GM19324 (cell line): Measurements from ENCODE around the gene SLC39A1.
"Not testable (repeated sequence)": the region's sequence is repeated elsewhere in the genome, so short reads cannot be mapped to it uniquely, and the experiment has no call there.

Source experiments
- ATAC-seq: cut with Tn5 transposase; IDR thresholded peaks from one replicate; pipeline ENCODE4 v1.9.1; 2021; ENCODE audit warnings: mild to moderate bottlenecking, moderate library complexity; ENCODE audit not compliant: unreplicated experiment, low FRiP score

The SLC39A1 gene

GRCh38 chr1:153963030-153963849, at the start of gene SLC39A1:
TSS of gene SLC39A1 (minus strand) at chr1:153963537. CDS start at chr1:153962715, 822 bp downstream.
- ATAC-seq = peak; percentile 57

- ATAC-seq = not testable (repeated sequence)
Measured at GRCh38 chr1:154012543-154012942, 49.2 kb upstream of the SLC39A1 start.

- ATAC-seq = no peak
Measured at GRCh38 chr1:154012129-154012528, 48.8 kb upstream of the SLC39A1 start.

- no peak for ATAC-seq
Measured at GRCh38 chr1:154006136-154006535, 42.8 kb upstream of the SLC39A1 start.

GRCh38 chr1:154000420-154000819, 37.1 kb upstream of the SLC39A1 start:
- no peak for ATAC-seq

GRCh38 chr1:153996882-153997281, 33.5 kb upstream of the SLC39A1 start:
- ATAC-seq = not testable (repeated sequence)

- no peak for ATAC-seq
Measured at GRCh38 chr1:153995640-153996039, 32.3 kb upstream of the SLC39A1 start.

GRCh38 chr1:153995202-153995601, 31.9 kb upstream of the SLC39A1 start:
- no peak for ATAC-seq

- no peak for ATAC-seq
Measured at GRCh38 chr1:153991806-153992205, 28.5 kb upstream of the SLC39A1 start.

GRCh38 chr1:153991151-153991630, 27.9 kb upstream of the SLC39A1 start:
- no peak for ATAC-seq

GRCh38 chr1:153990468-153991150, 27.3 kb upstream of the SLC39A1 start, which contains the start of gene RPS27:
TSS of gene RPS27 (plus strand) at chr1:153990762. CDS start at chr1:153990797, 35 bp downstream.
- ATAC-seq = peak; percentile 88

- no peak for ATAC-seq
Measured at GRCh38 chr1:153987621-153988020, 24.3 kb upstream of the SLC39A1 start.

GRCh38 chr1:153985941-153986761, 22.8 kb upstream of the SLC39A1 start, which contains the start of gene RAB13:
TSS of gene RAB13 (minus strand) at chr1:153986339. CDS start at chr1:153986236, 103 bp downstream.
- no peak for ATAC-seq

- no peak for ATAC-seq
Measured at GRCh38 chr1:153985341-153985912, 22.1 kb upstream of the SLC39A1 start.

- no peak for ATAC-seq
Measured at GRCh38 chr1:153984123-153984894, 21.0 kb upstream of the SLC39A1 start.

- not testable (repeated sequence) for ATAC-seq
Measured at GRCh38 chr1:153981735-153982134, 18.4 kb upstream of the SLC39A1 start.

- ATAC-seq = not testable (repeated sequence)
Measured at GRCh38 chr1:153979091-153979490, 15.8 kb upstream of the SLC39A1 start.

- no peak for ATAC-seq
Measured at GRCh38 chr1:153978274-153978909, 15.1 kb upstream of the SLC39A1 start.
